Umbilical cord (tissue), 2 donors: ENCODE data around the gene KIR2DL1. TPM values are rescaled to one million over a fixed set of nuclear protein-coding genes. Genes with fewer than 3 reads are reported as not detected.
"Not testable (repeated sequence)": the region's sequence is repeated elsewhere in the genome, so short reads cannot be mapped to it uniquely, and the experiment has no call there.

Source experiments
- DNase-seq: peaks from one replicate; pipeline ENCODE4 v3.0.0-alpha.2; 2015; ENCODE audit warnings: low spot score
- total RNA-seq: library from RNA; depleted of rRNA; stranded (reverse); fragments of >200 nt; gene quantifications from one replicate; pipeline ENCODE4 v1.2.3, GENCODE V29; 2014; ENCODE audit warnings: low replicate concordance; ENCODE audit not compliant: insufficient read depth

The KIR2DL1 gene
- total RNA-seq, 1 donor from 2014 or later: not detected

- no peak for DNase-seq
Measured at GRCh38 chr19:54817670-54818536, 48.3 kb downstream of the KIR2DL1 start.

GRCh38 chr19:54824416-54824815 is 54.8 kb downstream of the KIR2DL1 start:
- DNase-seq: not testable (repeated sequence)

- DNase-seq: not testable (repeated sequence)
Measured at GRCh38 chr19:54825326-54825725, 55.7 kb downstream of the KIR2DL1 start.

- not testable (repeated sequence) for DNase-seq
Measured at GRCh38 chr19:54828064-54828463, 58.5 kb downstream of the KIR2DL1 start.

GRCh38 chr19:54832496-54832895 is 62.9 kb downstream of the KIR2DL1 start, which contains the start of gene KIR2DS4:
Gene KIR2DS4 (plus strand): TSS chr19:54832676.
- not testable (repeated sequence) for DNase-seq

Other genes with a start within 250 kb of the KIR2DL1 start
- 1.4 TPM for gene LILRA2, start 196.0 kb upstream of the KIR2DL1 start, total RNA-seq
- gene LILRA1, start 176.2 kb upstream of the KIR2DL1 start, total RNA-seq: 1.4 TPM
- gene LILRB1, start 139.3 kb upstream of the KIR2DL1 start, total RNA-seq: 0.72 TPM
- 4.6 TPM for gene LILRB4, start 106.8 kb upstream of the KIR2DL1 start, total RNA-seq
- 0.24 TPM for gene KIR3DL3, start 45.4 kb upstream of the KIR2DL1 start, total RNA-seq
- gene KIR2DL3, start 31.3 kb upstream of the KIR2DL1 start, total RNA-seq: 1.7 TPM
- not detected for gene KIR2DL4, start 33.8 kb downstream of the KIR2DL1 start, total RNA-seq
- 1.7 TPM for gene KIR3DL1, start 46.7 kb downstream of the KIR2DL1 start, total RNA-seq
- gene KIR2DS4, start 62.9 kb downstream of the KIR2DL1 start, total RNA-seq: 0.72 TPM
- 0.72 TPM for gene KIR3DL2, start 80.7 kb downstream of the KIR2DL1 start, total RNA-seq
- gene FCAR, start 104.4 kb downstream of the KIR2DL1 start, total RNA-seq: not detected
- gene NCR1, start 136.4 kb downstream of the KIR2DL1 start, total RNA-seq: not detected
- gene NLRP7, start 177.7 kb downstream of the KIR2DL1 start, total RNA-seq: 0.24 TPM
- 9.6 TPM for gene NLRP2, start 196.6 kb downstream of the KIR2DL1 start, total RNA-seq